ENCODE results near the gene TRAK1. TPM values are rescaled to one million over a fixed set of nuclear protein-coding genes. Genes with fewer than 3 reads are reported as not detected.

TRAK1 gene
- total RNA-seq, 1 donor from 2014 or later: 58.4 TPM

DNA sequence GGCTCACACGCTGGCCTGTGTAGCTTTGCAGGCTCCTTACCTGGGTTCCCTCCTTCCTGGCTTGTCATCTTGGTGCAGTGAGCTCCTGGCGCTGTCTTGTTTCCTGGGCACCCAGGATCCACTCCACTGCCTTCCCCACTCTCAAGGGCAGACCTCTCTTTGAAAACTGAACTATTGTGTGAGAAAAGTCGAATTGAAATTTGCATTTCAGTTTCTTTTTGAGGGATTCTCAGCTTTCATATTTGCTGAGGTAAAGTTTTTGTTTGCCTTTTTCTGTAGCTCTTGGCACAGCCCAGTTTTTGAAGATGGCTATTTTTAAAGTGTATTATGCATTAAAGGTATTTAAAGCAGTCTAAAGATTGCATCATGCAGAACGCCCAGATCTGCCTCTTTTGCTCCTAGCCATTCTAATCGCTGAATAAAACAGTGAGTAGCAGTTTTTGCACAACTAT is 104.7 kb downstream of the TRAK1 start:
- intact Hi-C loops (cut with micrococcal nuclease): no loop called here
- Mint-ChIP-seq H3K4me3 (no peak overlapping the region), H3K27ac (peak overlapping the region; percentile 72), H3K27me3 (no peaks in the 10 kb centered on the region), H3K9me3 (no peaks in the 10 kb centered on the region), H3K4me1 (peaks cover 44% of the 10 kb centered on the region), H3K36me3 (ENCODE audit: low read depth) (peaks cover 78% of the 10 kb centered on the region)
- POLR2A ChIA-PET: interaction anchor here (0.6 kb wide), 1 partner anchor 71 kb away, joined by 3 read pairs; no protein-coding TSS in a partner anchor
- TF ChIP-seq, protein P1, sequence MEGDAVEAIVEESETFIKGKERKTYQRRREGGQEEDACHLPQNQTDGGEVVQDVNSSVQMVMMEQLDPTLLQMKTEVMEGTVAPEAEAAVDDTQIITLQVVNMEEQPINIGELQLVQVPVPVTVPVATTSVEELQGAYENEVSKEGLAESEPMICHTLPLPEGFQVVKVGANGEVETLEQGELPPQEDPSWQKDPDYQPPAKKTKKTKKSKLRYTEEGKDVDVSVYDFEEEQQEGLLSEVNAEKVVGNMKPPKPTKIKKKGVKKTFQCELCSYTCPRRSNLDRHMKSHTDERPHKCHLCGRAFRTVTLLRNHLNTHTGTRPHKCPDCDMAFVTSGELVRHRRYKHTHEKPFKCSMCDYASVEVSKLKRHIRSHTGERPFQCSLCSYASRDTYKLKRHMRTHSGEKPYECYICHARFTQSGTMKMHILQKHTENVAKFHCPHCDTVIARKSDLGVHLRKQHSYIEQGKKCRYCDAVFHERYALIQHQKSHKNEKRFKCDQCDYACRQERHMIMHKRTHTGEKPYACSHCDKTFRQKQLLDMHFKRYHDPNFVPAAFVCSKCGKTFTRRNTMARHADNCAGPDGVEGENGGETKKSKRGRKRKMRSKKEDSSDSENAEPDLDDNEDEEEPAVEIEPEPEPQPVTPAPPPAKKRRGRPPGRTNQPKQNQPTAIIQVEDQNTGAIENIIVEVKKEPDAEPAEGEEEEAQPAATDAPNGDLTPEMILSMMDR (IDR thresholded peaks at IDR 0.05): no peak
- DNase-seq (no peak), ATAC-seq (ENCODE audit: low read depth) (peak; percentile 34)
- CTCF ChIA-PET: interaction anchor here (0.7 to 10.2 kb wide), 4 partner anchors 57 to 248 kb away, joined by 3 to 107 read pairs (median 4); no protein-coding TSS in a partner anchor

DNA sequence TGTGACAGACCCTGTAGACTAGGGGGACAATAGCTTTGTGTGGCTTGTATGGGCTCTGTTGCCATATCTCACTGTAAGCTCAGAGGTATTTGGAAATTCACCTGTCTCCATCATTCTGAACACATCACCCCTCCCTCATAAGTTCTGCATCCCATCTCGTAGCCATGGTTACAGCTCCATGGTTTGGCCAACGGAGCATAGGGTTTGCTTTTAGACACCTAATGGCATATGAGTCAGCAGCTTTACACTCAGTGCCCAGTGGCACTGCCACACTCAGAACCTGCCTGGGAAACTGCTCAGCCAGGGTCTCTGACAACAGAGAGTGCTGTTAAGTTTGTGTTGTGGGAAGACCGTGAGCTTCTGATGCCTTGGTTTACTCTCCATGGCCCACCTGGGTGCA is 107.6 kb downstream of the TRAK1 start:
- no peak for ATAC-seq (ENCODE audit: low read depth)
- CTCF ChIA-PET: interaction anchor here (1.0 to 1.7 kb wide), 3 partner anchors 7 to 28 kb away, joined by 3 to 7 read pairs (median 4); no protein-coding TSS in a partner anchor
- intact Hi-C loops (cut with micrococcal nuclease): no loop called here
- TF ChIP-seq, protein P1 (IDR thresholded peaks at IDR 0.05): no peak
- no peaks in the 10 kb centered on the region for H3K27me3 Mint-ChIP-seq
- no peak for DNase-seq
- H3K27ac Mint-ChIP-seq: no peak overlapping the region
- no peaks in the 10 kb centered on the region for H3K9me3 Mint-ChIP-seq
- peaks cover 18% of the 10 kb centered on the region for H3K4me1 Mint-ChIP-seq
- H3K4me3 Mint-ChIP-seq: no peak overlapping the region
- POLR2A ChIA-PET: no interaction called here
- H3K36me3 Mint-ChIP-seq (ENCODE audit: low read depth): peaks cover 86% of the 10 kb centered on the region

DNA sequence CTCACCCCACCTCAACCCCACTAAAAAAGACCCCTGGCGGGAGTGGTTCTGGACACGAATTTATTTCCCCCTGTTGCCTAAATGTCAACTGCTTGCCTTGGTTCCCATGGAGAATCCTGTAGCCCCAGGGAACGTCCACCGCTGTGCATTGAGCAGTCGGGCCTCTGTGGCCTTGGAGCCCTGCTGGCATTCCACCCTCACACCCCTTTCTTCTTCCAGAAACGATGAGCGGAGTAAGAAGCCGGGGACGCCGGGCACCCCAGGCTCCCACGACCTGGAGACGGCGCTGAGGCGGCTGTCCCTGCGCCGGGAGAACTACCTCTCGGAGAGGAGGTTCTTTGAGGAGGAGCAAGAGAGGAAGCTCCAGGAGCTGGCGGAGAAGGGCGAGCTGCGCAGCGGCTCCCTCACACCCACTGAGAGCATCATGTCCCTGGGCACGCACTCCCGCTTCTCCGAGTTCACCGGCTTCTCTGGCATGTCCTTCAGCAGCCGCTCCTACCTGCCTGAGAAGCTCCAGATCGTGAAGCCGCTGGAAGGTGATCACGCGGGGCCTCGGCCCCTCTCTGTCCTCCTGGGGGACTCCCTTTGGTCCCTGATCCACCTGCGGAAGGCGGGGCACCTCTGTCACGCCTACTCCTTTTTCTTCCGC is 111.2 kb downstream of the TRAK1 start:
- CTCF ChIA-PET: interaction anchor here (2.3 kb wide), 1 partner anchor 11 kb away, joined by 9 read pairs; no protein-coding TSS in a partner anchor
- peaks cover 90% of the 10 kb centered on the region for H3K36me3 Mint-ChIP-seq (ENCODE audit: low read depth)
- DNase-seq: no peak

DNA sequence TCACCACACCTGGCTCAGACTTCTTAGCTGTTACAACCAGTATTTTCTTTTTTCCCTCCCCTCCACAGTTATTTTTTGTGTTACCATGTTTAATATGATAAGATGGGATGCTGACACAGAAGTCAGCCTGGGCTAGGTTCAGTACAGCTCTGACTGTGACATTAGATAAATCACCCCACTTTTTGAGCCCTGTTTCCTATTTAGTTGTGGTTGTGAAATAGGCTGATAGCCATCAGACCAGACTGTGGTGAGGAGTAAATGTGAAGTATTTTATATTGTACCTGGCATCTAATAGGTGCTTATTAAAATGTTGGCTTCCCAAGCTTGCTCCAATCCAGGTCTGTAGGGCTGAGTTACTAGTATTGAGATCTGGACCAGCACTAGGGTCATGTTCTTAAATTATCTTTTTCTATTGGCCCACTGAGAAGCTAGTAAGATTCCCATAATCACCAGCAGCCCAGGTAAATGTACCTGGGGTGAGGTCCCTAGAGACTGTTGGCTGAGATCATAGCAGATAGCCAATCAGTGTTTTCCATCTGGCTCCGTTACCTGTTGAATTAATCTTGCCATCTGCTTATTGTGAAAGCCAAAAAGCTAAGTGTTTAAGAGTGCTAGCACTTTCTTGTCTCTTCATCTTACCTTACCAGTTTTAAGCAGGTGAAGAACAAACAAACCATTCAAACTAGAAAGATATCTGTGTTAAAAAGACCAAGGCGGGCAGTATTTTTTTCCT is 113.9 kb downstream of the TRAK1 start:
- no peak for ATAC-seq (ENCODE audit: low read depth)
- Mint-ChIP-seq H3K4me3 (no peak overlapping the region), H3K36me3 (ENCODE audit: low read depth) (peaks cover 91% of the 10 kb centered on the region), H3K27me3 (no peaks in the 10 kb centered on the region), H3K9me3 (no peaks in the 10 kb centered on the region), H3K4me1 (no peaks in the 10 kb centered on the region), H3K27ac (no peak overlapping the region)
- intact Hi-C loops (cut with micrococcal nuclease): no loop called here
- no peak for DNase-seq
- POLR2A ChIA-PET: interaction anchor here (0.5 kb wide), 1 partner anchor 968 kb away, joined by 7 read pairs; no protein-coding TSS in a partner anchor
- TF ChIP-seq, protein P1 (IDR thresholded peaks at IDR 0.05): no peak
- CTCF ChIA-PET: interaction anchor here (3.0 kb wide), 1 partner anchor 15 kb away, joined by 10 read pairs; no protein-coding TSS in a partner anchor

More for the DNA sequence above, 111.2 kb downstream of the TRAK1 start:
- H3K27me3 Mint-ChIP-seq: no peaks in the 10 kb centered on the region
- H3K27ac Mint-ChIP-seq: no peak overlapping the region
- POLR2A ChIA-PET: no interaction called here
- H3K4me1 Mint-ChIP-seq: no peaks in the 10 kb centered on the region
- H3K9me3 Mint-ChIP-seq: no peaks in the 10 kb centered on the region
- TF ChIP-seq, protein P1 (IDR thresholded peaks at IDR 0.05): no peak
- no peak for ATAC-seq (ENCODE audit: low read depth)
- intact Hi-C loops (cut with micrococcal nuclease): no loop called here
- no peak overlapping the region for H3K4me3 Mint-ChIP-seq
